K562 (cell line): Measurements from ENCODE around the gene TIMM17B. TPM values are rescaled to one million over a fixed set of nuclear protein-coding genes. Genes with fewer than 3 reads are reported as not detected.

Source experiments
- ARHGAP35 ChIP-seq: fragments of 450-650 bp; IDR thresholded peaks from 2 replicates; pipeline ENCODE4 v1.6.1; 2018; ENCODE audit not compliant: partially characterized antibody
- C11orf30 ChIP-seq: fragments of 450-650 bp; IDR thresholded peaks from 2 replicates; pipeline ENCODE4 v1.6.1; 2016; ENCODE audit warnings: low read depth, mild to moderate bottlenecking
- CTBP1 ChIP-seq: fragments of 450-650 bp; IDR thresholded peaks from 2 replicates; pipeline ENCODE4 v1.6.1; 2016; ENCODE audit warnings: borderline replicate concordance
- FOXM1 ChIP-seq, 2 experiments: fragments of 450-650 bp in 1 of 2; sonication (generic) in 1 of 2; formaldehyde crosslinking in 1 of 2; IDR thresholded peaks; 2 replicates each; pipeline versions ENCODE4 v1.6.1 to v1.9.0; 2017 to 2022; ENCODE audit warnings: low read depth in 2 of 2, mild to moderate bottlenecking in 2 of 2, missing genetic modification reagents in 1 of 2, moderate library complexity in 1 of 2
- PTTG1 ChIP-seq: fragments of 450-650 bp; IDR thresholded peaks from 2 replicates; pipeline ENCODE4 v1.6.1; 2016; ENCODE audit warnings: low read depth, mild to moderate bottlenecking, missing genetic modification characterization, missing compliant biosample characterization
- RBBP5 ChIP-seq: fragments of 200-600 bp; sonication (generic); IDR thresholded peaks from 2 replicates; pipeline ENCODE4 v1.6.1; 2012; ENCODE audit warnings: borderline replicate concordance, mild to moderate bottlenecking, low read length, control low read depth, inconsistent platforms; ENCODE audit not compliant: insufficient read depth, poor library complexity, severe bottlenecking
- SPI1 ChIP-seq: IDR thresholded peaks from 2 replicates; pipeline ENCODE4 v1.6.1; 2011; ENCODE audit warnings: low read depth, low read length, control low read depth, borderline replicate concordance
- TCF7 ChIP-seq: sonication (generic); IDR thresholded peaks from 2 replicates; pipeline ENCODE4 v1.6.1; 2016; ENCODE audit warnings: antibody characterized with exemption, borderline replicate concordance
- XRCC5 ChIP-seq: fragments of 200-400 bp; formaldehyde crosslinking; IDR thresholded peaks from 2 replicates; pipeline ENCODE4 v1.6.1; 2017; ENCODE audit warnings: low read depth, mild to moderate bottlenecking, low read length
- polyA plus RNA-seq, 8 experiments: library from polyadenylated mRNA; depleted of rRNA in 4 of 8; stranded (reverse) in 5 of 8; unstranded in 3 of 8; fragments of >200 nt; fragmentation: Nextera tagmentation in 2 of 8; fragmentation: Illumina TruSeq in 1 of 8; extraction: Ambion mirVana in 2 of 8; extraction: Trizol in 1 of 8; gene quantifications; 2 replicates each; pipeline versions ENCODE4 v1.2.1 to v1.2.3, GENCODE V29; 2011 to 2014; ENCODE audit warnings: inconsistent platforms in 1 of 8, missing spikeins in 1 of 8
- total RNA-seq, 7 experiments: library from RNA; depleted of rRNA in 6 of 7; stranded (reverse); fragments of >200 nt in 6 of 7; fragmentation: Illumina TruSeq in 2 of 7; extraction: Trizol in 2 of 7; gene quantifications; 2 replicates each; pipeline versions ENCODE4 v1.2.1 to v1.2.3, GENCODE V29; 2011 to 2021; ENCODE audit warnings: low replicate concordance in 1 of 7
- TF ChIP-seq, protein P1 (sequence below): fragments of 450-650 bp; IDR thresholded peaks from 2 replicates; pipeline ENCODE4 v1.6.1; 2016; ENCODE audit warnings: mild to moderate bottlenecking, moderate library complexity
- TF ChIP-seq, protein P2 (sequence below): fragments of 250-450 bp; sonication (Bioruptor Pico); IDR thresholded peaks from 2 replicates; pipeline ENCODE4 v1.4.0; 2020; ENCODE audit warnings: mild to moderate bottlenecking, moderate library complexity, borderline replicate concordance
- TF ChIP-seq, protein P3 (sequence below): IDR thresholded peaks from 2 replicates; pipeline ENCODE4 v1.6.1; 2012; ENCODE audit warnings: low read depth, low read length, improper control_type of control experiment, borderline replicate concordance

TIMM17B gene
- total and polyA plus RNA-seq, 9 of the 15 experiments (the other 6 are each of a cell fraction or from before 2014, with no cell fraction given): 9.9 to 184 (median 115) TPM

DNA sequence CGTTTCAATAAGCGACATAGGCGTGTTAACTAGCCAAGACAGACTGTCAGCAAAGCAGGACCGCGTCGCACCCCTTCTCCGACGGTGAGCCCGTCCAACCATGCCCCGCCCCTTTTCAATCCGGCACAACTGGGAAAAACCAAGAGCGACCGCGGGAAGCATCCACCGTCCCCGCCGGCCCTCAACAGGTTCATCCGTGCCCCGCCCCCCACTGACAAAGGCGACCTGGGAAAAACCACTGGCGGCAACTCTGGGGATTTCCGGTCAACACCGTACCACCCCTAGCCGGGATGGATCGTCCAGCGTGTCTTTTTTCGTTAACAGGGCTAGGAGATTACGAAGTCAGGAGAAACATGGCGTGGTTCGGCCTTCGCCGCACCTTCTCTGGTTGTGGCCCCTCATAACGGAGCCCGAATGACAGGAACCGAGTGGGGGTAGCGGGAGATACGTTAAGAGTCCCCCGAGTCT is 377 bp downstream of the TIMM17B start (continued):
- TF ChIP-seq, protein P1, sequence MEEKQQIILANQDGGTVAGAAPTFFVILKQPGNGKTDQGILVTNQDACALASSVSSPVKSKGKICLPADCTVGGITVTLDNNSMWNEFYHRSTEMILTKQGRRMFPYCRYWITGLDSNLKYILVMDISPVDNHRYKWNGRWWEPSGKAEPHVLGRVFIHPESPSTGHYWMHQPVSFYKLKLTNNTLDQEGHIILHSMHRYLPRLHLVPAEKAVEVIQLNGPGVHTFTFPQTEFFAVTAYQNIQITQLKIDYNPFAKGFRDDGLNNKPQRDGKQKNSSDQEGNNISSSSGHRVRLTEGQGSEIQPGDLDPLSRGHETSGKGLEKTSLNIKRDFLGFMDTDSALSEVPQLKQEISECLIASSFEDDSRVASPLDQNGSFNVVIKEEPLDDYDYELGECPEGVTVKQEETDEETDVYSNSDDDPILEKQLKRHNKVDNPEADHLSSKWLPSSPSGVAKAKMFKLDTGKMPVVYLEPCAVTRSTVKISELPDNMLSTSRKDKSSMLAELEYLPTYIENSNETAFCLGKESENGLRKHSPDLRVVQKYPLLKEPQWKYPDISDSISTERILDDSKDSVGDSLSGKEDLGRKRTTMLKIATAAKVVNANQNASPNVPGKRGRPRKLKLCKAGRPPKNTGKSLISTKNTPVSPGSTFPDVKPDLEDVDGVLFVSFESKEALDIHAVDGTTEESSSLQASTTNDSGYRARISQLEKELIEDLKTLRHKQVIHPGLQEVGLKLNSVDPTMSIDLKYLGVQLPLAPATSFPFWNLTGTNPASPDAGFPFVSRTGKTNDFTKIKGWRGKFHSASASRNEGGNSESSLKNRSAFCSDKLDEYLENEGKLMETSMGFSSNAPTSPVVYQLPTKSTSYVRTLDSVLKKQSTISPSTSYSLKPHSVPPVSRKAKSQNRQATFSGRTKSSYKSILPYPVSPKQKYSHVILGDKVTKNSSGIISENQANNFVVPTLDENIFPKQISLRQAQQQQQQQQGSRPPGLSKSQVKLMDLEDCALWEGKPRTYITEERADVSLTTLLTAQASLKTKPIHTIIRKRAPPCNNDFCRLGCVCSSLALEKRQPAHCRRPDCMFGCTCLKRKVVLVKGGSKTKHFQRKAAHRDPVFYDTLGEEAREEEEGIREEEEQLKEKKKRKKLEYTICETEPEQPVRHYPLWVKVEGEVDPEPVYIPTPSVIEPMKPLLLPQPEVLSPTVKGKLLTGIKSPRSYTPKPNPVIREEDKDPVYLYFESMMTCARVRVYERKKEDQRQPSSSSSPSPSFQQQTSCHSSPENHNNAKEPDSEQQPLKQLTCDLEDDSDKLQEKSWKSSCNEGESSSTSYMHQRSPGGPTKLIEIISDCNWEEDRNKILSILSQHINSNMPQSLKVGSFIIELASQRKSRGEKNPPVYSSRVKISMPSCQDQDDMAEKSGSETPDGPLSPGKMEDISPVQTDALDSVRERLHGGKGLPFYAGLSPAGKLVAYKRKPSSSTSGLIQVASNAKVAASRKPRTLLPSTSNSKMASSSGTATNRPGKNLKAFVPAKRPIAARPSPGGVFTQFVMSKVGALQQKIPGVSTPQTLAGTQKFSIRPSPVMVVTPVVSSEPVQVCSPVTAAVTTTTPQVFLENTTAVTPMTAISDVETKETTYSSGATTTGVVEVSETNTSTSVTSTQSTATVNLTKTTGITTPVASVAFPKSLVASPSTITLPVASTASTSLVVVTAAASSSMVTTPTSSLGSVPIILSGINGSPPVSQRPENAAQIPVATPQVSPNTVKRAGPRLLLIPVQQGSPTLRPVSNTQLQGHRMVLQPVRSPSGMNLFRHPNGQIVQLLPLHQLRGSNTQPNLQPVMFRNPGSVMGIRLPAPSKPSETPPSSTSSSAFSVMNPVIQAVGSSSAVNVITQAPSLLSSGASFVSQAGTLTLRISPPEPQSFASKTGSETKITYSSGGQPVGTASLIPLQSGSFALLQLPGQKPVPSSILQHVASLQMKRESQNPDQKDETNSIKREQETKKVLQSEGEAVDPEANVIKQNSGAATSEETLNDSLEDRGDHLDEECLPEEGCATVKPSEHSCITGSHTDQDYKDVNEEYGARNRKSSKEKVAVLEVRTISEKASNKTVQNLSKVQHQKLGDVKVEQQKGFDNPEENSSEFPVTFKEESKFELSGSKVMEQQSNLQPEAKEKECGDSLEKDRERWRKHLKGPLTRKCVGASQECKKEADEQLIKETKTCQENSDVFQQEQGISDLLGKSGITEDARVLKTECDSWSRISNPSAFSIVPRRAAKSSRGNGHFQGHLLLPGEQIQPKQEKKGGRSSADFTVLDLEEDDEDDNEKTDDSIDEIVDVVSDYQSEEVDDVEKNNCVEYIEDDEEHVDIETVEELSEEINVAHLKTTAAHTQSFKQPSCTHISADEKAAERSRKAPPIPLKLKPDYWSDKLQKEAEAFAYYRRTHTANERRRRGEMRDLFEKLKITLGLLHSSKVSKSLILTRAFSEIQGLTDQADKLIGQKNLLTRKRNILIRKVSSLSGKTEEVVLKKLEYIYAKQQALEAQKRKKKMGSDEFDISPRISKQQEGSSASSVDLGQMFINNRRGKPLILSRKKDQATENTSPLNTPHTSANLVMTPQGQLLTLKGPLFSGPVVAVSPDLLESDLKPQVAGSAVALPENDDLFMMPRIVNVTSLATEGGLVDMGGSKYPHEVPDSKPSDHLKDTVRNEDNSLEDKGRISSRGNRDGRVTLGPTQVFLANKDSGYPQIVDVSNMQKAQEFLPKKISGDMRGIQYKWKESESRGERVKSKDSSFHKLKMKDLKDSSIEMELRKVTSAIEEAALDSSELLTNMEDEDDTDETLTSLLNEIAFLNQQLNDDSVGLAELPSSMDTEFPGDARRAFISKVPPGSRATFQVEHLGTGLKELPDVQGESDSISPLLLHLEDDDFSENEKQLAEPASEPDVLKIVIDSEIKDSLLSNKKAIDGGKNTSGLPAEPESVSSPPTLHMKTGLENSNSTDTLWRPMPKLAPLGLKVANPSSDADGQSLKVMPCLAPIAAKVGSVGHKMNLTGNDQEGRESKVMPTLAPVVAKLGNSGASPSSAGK: 0 out of 2 replicates have a peak, but pooled peaks have one; percentile 17
- TF ChIP-seq XRCC5 (no peak), ARHGAP35 (no peak), PTTG1 (tag) (no peak), CTBP1 (no peak), SPI1 (no peak), C11orf30 (no peak), FOXM1 (IDR thresholded peaks at IDR 0.05; ENCODE audit: low read depth) (no peak), FOXM1 (CRISPR knock-in tag; IDR thresholded peaks at IDR 0.05; ENCODE audit: low read depth) (no peak), TCF7 (no peak), RBBP5 (no peak)
- TF ChIP-seq, protein P2, sequence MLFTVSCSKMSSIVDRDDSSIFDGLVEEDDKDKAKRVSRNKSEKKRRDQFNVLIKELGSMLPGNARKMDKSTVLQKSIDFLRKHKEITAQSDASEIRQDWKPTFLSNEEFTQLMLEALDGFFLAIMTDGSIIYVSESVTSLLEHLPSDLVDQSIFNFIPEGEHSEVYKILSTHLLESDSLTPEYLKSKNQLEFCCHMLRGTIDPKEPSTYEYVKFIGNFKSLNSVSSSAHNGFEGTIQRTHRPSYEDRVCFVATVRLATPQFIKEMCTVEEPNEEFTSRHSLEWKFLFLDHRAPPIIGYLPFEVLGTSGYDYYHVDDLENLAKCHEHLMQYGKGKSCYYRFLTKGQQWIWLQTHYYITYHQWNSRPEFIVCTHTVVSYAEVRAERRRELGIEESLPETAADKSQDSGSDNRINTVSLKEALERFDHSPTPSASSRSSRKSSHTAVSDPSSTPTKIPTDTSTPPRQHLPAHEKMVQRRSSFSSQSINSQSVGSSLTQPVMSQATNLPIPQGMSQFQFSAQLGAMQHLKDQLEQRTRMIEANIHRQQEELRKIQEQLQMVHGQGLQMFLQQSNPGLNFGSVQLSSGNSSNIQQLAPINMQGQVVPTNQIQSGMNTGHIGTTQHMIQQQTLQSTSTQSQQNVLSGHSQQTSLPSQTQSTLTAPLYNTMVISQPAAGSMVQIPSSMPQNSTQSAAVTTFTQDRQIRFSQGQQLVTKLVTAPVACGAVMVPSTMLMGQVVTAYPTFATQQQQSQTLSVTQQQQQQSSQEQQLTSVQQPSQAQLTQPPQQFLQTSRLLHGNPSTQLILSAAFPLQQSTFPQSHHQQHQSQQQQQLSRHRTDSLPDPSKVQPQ (CRISPR knock-in tag): no peak
- TF ChIP-seq, protein P3, sequence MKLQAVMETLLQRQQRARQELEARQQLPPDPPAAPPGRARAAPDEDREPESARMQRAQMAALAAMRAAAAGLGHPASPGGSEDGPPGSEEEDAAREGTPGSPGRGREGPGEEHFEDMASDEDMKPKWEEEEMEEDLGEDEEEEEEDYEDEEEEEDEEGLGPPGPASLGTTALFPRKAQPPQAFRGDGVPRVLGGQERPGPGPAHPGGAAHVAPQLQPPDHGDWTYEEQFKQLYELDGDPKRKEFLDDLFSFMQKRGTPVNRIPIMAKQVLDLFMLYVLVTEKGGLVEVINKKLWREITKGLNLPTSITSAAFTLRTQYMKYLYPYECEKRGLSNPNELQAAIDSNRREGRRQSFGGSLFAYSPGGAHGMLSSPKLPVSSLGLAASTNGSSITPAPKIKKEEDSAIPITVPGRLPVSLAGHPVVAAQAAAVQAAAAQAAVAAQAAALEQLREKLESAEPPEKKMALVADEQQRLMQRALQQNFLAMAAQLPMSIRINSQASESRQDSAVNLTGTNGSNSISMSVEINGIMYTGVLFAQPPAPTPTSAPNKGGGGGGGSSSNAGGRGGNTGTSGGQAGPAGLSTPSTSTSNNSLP: no peak
